Measurements from ENCODE around the gene PIP4K2A. TPM values are rescaled to one million over a fixed set of nuclear protein-coding genes. Genes with fewer than 3 reads are reported as not detected.

The PIP4K2A gene
- total RNA-seq, 1 experiment from 2014 or later: 24.2 TPM

GRCh38 chr10:22629852-22630233, 84.5 kb downstream of the PIP4K2A start:
- Mint-ChIP-seq H3K36me3 (ENCODE audit: insufficient read depth, unreplicated experiment) (no peaks in the 10 kb centered on the region), H3K9me3 (ENCODE audit: low read depth, unreplicated experiment) (no peaks in the 10 kb centered on the region), H3K4me3 (ENCODE audit: low read depth, unreplicated experiment) (no peak overlapping the region), H3K27me3 (ENCODE audit: unreplicated experiment) (no peaks in the 10 kb centered on the region), H3K4me1 (ENCODE audit: low read depth, unreplicated experiment) (peaks cover 52% of the 10 kb centered on the region), H3K27ac (ENCODE audit: unreplicated experiment) (no peak overlapping the region)
- no TSS peak for BruUV-seq (replicated peaks)
- CTCF ChIA-PET: interaction anchor here (0.7 kb wide), 1 partner anchor 1152 kb away, joined by 4 read pairs; no protein-coding TSS in a partner anchor
- TF ChIP-seq, protein P1, sequence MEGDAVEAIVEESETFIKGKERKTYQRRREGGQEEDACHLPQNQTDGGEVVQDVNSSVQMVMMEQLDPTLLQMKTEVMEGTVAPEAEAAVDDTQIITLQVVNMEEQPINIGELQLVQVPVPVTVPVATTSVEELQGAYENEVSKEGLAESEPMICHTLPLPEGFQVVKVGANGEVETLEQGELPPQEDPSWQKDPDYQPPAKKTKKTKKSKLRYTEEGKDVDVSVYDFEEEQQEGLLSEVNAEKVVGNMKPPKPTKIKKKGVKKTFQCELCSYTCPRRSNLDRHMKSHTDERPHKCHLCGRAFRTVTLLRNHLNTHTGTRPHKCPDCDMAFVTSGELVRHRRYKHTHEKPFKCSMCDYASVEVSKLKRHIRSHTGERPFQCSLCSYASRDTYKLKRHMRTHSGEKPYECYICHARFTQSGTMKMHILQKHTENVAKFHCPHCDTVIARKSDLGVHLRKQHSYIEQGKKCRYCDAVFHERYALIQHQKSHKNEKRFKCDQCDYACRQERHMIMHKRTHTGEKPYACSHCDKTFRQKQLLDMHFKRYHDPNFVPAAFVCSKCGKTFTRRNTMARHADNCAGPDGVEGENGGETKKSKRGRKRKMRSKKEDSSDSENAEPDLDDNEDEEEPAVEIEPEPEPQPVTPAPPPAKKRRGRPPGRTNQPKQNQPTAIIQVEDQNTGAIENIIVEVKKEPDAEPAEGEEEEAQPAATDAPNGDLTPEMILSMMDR (IDR thresholded peaks at IDR 0.05; ENCODE audit: unreplicated experiment): no peak
- intact Hi-C loops (cut with micrococcal nuclease; ENCODE audit: unreplicated experiment): loop anchor here (5.0 to 10.0 kb wide), 2 partner anchors 82 to 195 kb away; partner anchors contain the start of gene PIP4K2A
- DNase-seq: no peak

DNA sequence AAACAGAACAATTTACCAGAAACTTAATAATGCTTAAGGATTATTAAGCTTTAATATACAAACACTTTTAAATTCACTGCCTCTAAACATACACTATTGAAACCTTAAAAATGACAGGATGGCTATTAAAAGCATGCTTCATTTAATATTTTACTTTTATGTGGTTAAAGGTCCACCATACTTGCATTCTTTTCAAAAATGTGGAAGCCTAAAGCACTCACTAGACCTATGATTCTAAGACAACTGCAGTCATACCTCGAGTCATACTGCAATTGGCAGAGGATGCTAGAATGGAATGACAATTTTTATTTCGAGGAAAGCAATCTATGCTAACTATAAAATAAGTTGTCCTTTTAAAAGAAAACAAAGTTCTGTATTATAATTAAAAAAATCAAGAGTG, 85.3 kb downstream of the PIP4K2A start:
- BruUV-seq (replicated peaks): no TSS peak
- no peaks in the 10 kb centered on the region for H3K27me3 Mint-ChIP-seq (ENCODE audit: unreplicated experiment)
- no peak overlapping the region for H3K27ac Mint-ChIP-seq (ENCODE audit: unreplicated experiment)
- intact Hi-C loops (cut with micrococcal nuclease; ENCODE audit: unreplicated experiment): loop anchor here (5.0 to 10.0 kb wide), 2 partner anchors 83 to 196 kb away; partner anchors contain the start of gene PIP4K2A
- DNase-seq: no peak
- CTCF ChIA-PET: no interaction called here
- H3K4me3 Mint-ChIP-seq (ENCODE audit: low read depth, unreplicated experiment): no peak overlapping the region
- no peaks in the 10 kb centered on the region for H3K9me3 Mint-ChIP-seq (ENCODE audit: low read depth, unreplicated experiment)
- TF ChIP-seq, protein P1 (IDR thresholded peaks at IDR 0.05; ENCODE audit: unreplicated experiment): no peak
- peaks cover 52% of the 10 kb centered on the region for H3K4me1 Mint-ChIP-seq (ENCODE audit: low read depth, unreplicated experiment)
- no peaks in the 10 kb centered on the region for H3K36me3 Mint-ChIP-seq (ENCODE audit: insufficient read depth, unreplicated experiment)

DNA sequence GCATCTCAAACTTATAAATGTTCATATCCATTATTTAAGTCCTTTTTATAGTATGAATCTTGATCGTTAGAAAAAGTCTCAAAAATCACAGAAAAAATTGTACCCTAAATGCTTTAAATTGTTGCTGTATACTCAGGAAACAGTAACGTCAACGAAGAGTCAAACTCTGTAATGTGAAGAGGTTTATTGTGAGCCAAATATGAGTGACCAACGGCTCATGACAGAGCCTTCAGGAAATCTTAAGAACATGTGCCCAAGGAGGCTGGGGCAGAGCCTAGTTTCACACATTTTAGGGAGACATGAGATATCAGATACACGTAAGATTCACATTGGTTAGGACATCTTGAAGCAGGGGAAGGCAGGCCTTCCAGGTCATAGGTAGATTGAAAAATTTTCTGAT, 86.1 kb downstream of the PIP4K2A start:
- H3K36me3 Mint-ChIP-seq (ENCODE audit: insufficient read depth, unreplicated experiment): no peaks in the 10 kb centered on the region
- no TSS peak for BruUV-seq (replicated peaks)
- no peaks in the 10 kb centered on the region for H3K27me3 Mint-ChIP-seq (ENCODE audit: unreplicated experiment)
- H3K9me3 Mint-ChIP-seq (ENCODE audit: low read depth, unreplicated experiment): no peaks in the 10 kb centered on the region
- peaks cover 54% of the 10 kb centered on the region for H3K4me1 Mint-ChIP-seq (ENCODE audit: low read depth, unreplicated experiment)
- no peak for DNase-seq
- TF ChIP-seq, protein P1 (IDR thresholded peaks at IDR 0.05; ENCODE audit: unreplicated experiment): no peak
- H3K27ac Mint-ChIP-seq (ENCODE audit: unreplicated experiment): no peak overlapping the region
- CTCF ChIA-PET: no interaction called here
- intact Hi-C loops (cut with micrococcal nuclease; ENCODE audit: unreplicated experiment): loop anchor here (5.0 to 10.0 kb wide), 2 partner anchors 84 to 196 kb away; partner anchors contain the start of gene PIP4K2A
- no peak overlapping the region for H3K4me3 Mint-ChIP-seq (ENCODE audit: low read depth, unreplicated experiment)

- BruUV-seq (replicated peaks): no TSS peak
- Mint-ChIP-seq H3K4me3 (ENCODE audit: low read depth, unreplicated experiment) (no peak overlapping the region), H3K9me3 (ENCODE audit: low read depth, unreplicated experiment) (no peaks in the 10 kb centered on the region), H3K36me3 (ENCODE audit: insufficient read depth, unreplicated experiment) (no peaks in the 10 kb centered on the region), H3K27me3 (ENCODE audit: unreplicated experiment) (no peaks in the 10 kb centered on the region), H3K27ac (ENCODE audit: unreplicated experiment) (no peak overlapping the region), H3K4me1 (ENCODE audit: low read depth, unreplicated experiment) (peaks cover 55% of the 10 kb centered on the region)
- TF ChIP-seq, protein P1 (IDR thresholded peaks at IDR 0.05; ENCODE audit: unreplicated experiment): no peak
- CTCF ChIA-PET: interaction anchor here (0.6 kb wide), 2 partner anchors 14 to 552 kb away, joined by 3 read pairs; no protein-coding TSS in a partner anchor
- intact Hi-C loops (cut with micrococcal nuclease; ENCODE audit: unreplicated experiment): loop anchor here (5.0 to 10.0 kb wide), 2 partner anchors 86 to 198 kb away; partner anchors contain the start of gene PIP4K2A
- no peak for DNase-seq
These were observed 87.6 kb downstream of the PIP4K2A start for GRCh38 chr10:22626784-22627183.

Measured in Calu3 (cell line).